ENCODE data around the gene NEB. TPM values are rescaled to one million over a fixed set of nuclear protein-coding genes. Genes with fewer than 3 reads are reported as not detected.
"Not testable (repeated sequence)": the region's sequence is repeated elsewhere in the genome, so short reads cannot be mapped to it uniquely, and the experiment has no call there.

The NEB gene
- total RNA-seq, 1 experiment from 2014 or later: 74.9 TPM

DNA sequence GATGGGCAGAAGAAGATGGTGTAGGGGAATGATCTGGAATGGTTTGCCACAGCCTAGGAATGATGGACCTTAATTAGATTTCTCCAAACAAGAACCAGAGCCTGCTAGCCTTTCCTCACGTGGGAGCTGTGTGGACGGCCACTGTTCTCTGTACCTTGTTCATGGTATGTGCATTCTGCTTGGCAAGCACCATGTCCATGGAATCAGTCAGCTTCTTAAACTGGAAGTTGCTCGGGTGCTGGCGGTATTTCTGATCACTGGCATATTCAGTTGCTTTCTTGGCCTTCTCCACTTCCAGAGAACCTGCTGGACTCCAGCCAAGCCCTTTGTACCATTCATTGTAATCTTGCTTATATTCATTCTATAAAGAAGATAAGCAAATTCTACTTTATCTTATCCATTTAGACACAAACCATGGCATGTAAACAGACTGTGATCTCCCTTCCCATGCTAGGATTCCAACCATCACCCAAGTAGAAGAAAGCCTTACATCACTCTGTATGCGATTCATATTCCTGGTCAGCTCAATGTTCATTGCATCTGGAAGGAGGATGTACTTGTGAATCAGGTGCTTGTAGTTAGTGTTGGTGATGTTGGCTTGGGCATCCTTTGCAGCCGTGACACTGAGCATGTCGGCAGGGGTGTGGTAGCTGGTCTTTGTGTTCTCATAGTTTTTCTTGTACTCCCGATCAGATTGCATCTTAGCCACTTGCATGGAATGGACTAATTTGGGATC is 78.4 kb downstream of the NEB start:
- Histone ChIP-seq H3K4me3 (no peak overlapping the region), H3K36me3 (peaks cover 76% of the 10 kb centered on the region), H3K27ac (no peak overlapping the region), H3K27me3 (no peaks in the 10 kb centered on the region), H3K9me3 (replicated peaks) (no peaks in the 10 kb centered on the region), H3K4me1 (no peaks in the 10 kb centered on the region)
- no peak for DNase-seq

DNA sequence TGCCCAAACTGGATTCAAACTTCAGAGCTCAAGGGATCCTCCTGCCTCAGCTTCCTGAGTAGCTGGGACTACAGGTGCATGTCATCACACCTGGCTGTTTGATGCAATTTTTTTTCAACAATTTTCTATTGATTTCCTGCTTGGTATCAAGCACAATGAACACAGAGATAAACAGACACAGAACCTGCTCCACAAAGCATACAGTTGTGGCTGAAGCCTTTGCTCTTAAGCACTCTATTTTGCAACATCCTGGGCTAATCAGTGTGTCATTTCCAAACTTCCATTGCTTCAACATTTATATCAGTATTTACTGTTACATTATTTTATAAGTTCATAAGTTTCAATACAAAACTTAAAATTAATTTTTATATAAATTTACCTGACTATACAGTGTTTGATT is 79.4 kb downstream of the NEB start:
- Histone ChIP-seq H3K36me3 (peaks cover 76% of the 10 kb centered on the region), H3K9me3 (replicated peaks) (no peaks in the 10 kb centered on the region), H3K27ac (no peak overlapping the region), H3K4me1 (no peaks in the 10 kb centered on the region), H3K27me3 (no peaks in the 10 kb centered on the region), H3K4me3 (no peak overlapping the region)
- no peak for DNase-seq

DNA sequence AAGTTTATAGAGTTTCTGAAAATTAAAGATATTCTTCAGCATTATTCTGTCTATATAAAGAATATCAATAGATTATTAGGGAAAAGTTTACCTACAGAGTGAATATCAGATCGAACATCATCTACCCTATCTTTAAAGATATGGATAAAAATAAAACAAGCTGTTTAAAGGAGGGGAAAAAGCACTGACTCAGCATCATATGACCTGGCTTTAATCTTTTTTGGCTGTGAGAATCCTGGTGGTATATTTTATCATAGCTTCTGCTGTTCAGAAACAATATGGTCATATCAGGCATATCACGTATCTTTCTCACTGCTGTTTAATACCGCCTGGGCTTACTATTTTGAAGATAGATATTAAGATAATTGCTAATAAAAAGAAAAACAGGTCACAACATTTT is 80.2 kb downstream of the NEB start:
- no peak for DNase-seq
- Histone ChIP-seq H3K36me3 (peaks cover 77% of the 10 kb centered on the region), H3K9me3 (replicated peaks) (no peaks in the 10 kb centered on the region), H3K4me3 (no peak overlapping the region), H3K27ac (no peak overlapping the region), H3K27me3 (no peaks in the 10 kb centered on the region), H3K4me1 (no peaks in the 10 kb centered on the region)

DNA sequence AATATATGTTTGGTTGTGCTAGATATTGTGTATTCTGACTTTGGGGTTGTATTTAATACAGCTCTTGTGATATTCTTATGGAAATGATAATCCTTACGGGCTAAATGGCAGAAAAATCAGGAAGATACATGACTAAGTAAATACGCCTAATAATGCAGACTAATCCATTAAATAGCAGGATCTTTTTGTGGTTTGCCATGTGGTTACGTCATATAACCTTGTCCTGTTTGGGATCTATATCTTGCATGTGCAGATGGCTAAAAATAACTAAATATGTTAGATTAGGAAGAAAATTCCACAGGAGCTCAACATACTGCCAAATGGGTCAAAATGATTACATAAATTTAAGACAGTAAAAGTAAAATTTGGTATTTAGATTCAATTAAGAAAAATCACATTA is 83.0 kb downstream of the NEB start:
- no peak for DNase-seq
- H3K27me3 ChIP-seq: no peaks in the 10 kb centered on the region
- no peak overlapping the region for H3K27ac ChIP-seq
- no peaks in the 10 kb centered on the region for H3K9me3 ChIP-seq (replicated peaks)
- H3K4me1 ChIP-seq: no peaks in the 10 kb centered on the region
- peaks cover 71% of the 10 kb centered on the region for H3K36me3 ChIP-seq
- H3K4me3 ChIP-seq: no peak overlapping the region

DNA sequence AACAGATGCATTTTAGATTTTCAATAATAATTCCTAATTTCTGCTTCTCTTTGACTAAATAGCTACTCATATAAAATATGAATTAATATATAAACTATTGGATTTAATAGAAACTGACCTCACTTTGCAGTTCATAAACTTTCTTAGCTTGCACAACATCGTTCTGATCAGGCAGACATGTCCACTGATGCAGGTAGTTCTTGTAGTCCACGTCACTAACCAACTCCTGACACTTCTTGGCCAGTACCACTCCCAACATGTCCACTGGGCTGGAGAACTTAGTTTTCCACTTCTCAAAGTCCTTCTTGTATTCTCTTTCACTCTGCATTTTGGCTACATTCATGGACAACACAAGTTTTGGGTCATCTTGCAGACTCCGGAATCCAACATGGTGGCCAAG is 83.8 kb downstream of the NEB start:
- Histone ChIP-seq H3K4me3 (no peak overlapping the region), H3K9me3 (replicated peaks) (no peaks in the 10 kb centered on the region), H3K4me1 (no peaks in the 10 kb centered on the region), H3K27ac (no peak overlapping the region), H3K36me3 (peaks cover 69% of the 10 kb centered on the region), H3K27me3 (no peaks in the 10 kb centered on the region)
- DNase-seq: no peak

DNA sequence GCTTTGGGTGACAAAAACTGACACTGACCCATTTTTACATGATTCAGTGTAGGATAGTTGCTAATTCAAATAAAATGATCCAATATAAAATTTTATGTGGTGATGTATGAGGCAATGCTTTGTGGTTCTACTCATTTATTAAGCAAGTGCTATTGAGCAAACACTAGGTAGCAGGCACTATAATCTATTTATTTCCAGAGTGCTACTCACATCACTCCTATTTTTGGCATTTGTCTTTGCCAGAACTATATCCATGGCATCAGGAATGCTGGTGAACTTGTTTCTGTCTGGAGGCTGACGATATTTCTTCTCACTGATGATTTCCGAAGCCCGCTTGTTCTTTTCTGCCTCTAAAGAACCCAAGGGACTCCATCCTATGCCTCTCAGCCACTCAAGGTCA is 84.3 kb downstream of the NEB start:
- H3K27me3 ChIP-seq: no peaks in the 10 kb centered on the region
- H3K9me3 ChIP-seq (replicated peaks): no peaks in the 10 kb centered on the region
- no peak overlapping the region for H3K4me3 ChIP-seq
- no peaks in the 10 kb centered on the region for H3K4me1 ChIP-seq
- no peak for DNase-seq
- H3K27ac ChIP-seq: no peak overlapping the region
- H3K36me3 ChIP-seq: peaks cover 66% of the 10 kb centered on the region

DNA sequence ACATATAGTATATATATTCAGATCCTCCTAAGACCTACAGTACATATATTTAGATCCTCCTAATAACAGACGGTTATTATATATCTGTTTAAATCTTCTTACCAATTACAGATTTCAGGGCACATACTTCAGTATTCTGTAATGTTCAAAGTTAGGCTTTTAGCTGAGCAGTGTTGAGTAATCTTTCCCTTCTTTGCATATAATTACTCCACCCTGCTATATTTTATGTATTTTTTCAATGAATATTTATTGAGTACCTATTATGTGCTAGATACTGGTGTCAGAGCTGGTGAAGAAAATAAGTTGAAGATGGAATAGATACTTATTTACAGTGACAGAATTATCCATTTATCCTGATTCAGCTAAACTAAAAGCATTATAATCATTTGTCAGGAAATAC is 84.9 kb downstream of the NEB start:
- Histone ChIP-seq H3K4me3 (no peak overlapping the region), H3K27me3 (no peaks in the 10 kb centered on the region), H3K9me3 (replicated peaks) (no peaks in the 10 kb centered on the region), H3K36me3 (peaks cover 69% of the 10 kb centered on the region), H3K27ac (no peak overlapping the region), H3K4me1 (no peaks in the 10 kb centered on the region)
- DNase-seq: no peak

DNA sequence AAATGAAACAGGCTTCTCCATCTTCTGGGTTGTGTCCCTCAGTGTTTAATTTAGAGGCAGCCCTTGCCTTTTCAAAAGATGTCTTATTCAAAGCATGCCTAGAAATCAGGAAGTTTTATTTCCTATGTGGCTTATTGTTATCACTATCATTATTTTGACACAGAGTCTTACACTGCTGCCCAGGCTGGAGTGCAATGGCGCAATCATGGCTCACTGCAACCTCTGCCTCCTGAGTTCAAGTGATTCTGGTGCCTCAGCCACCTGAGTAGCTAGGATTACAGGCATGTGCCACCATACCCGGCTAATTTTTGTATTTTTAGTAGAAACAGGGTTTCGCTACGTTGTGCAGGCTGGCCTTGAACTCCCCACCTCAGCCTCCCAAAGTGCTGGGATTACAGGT is 87.8 kb downstream of the NEB start:
- DNase-seq; H3K4me3 ChIP-seq; H3K4me1 ChIP-seq; H3K27ac ChIP-seq; H3K27me3 ChIP-seq; H3K9me3 ChIP-seq (replicated peaks): not testable (repeated sequence)
- peaks cover 71% of the 10 kb centered on the region for H3K36me3 ChIP-seq

DNA sequence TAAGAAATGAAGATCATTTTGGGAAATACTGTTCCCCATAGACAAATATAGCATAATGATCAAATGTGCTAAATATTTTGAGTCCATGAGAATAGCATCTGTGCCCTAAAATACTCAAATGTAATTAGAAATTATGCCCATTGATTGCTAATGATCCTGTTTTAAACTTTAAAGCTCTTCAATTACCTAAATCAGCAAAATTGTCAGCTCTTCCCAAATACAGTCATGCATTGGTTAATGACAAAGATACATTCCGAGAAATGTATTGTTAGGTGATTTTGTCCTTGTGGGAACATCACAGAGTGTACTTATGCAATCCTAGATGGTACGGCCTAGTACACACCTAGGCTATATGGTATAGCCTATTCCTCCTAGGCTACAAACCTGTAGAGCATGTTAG is 89.7 kb downstream of the NEB start:
- Histone ChIP-seq H3K27ac (no peak overlapping the region), H3K36me3 (peaks cover 57% of the 10 kb centered on the region), H3K4me3 (no peak overlapping the region), H3K27me3 (no peaks in the 10 kb centered on the region), H3K9me3 (replicated peaks) (no peaks in the 10 kb centered on the region), H3K4me1 (no peaks in the 10 kb centered on the region)
- no peak for DNase-seq

DNA sequence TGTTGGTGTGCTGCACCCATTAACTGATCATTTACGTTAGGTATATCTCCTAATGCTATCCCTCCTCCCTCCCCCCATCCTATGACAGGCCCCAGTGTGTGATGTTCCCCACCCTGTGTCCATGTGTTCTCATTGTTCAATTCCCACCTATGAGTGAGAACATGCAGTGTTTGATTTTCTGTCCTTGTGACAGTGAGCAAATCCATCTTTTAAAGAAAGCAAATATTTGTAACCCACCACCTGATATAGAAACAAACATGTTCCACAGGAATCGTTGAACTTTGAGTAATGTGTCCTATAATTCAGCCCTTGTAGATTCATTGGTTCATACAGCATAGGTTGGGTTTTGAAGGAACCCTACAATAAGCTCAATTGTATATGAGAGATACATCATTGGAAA is 92.4 kb downstream of the NEB start:
- not testable (repeated sequence) for H3K4me1 ChIP-seq; DNase-seq; H3K4me3 ChIP-seq; H3K27me3 ChIP-seq; H3K27ac ChIP-seq; H3K9me3 ChIP-seq (replicated peaks)
- H3K36me3 ChIP-seq: peaks cover 59% of the 10 kb centered on the region

DNA sequence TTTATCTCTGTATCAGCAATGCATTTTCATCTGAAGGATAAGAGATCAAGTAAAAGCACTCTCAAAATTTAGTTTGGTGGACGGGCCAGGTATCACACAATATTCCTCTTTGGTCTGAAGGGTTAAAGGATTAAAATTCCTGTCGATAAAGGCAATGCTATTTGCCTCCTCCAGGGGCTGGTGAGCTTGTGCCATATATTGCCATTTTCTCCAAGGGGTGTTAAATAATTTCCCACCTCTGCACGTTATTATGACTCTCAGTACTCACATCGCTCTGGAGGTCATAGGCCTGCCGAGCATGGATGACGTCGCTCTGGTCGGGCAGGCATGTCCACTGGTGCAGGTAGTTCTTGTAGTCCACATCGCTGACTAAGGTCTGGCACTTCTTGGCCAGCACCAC is 94.2 kb downstream of the NEB start:
- Histone ChIP-seq H3K9me3 (replicated peaks) (no peaks in the 10 kb centered on the region; the same call in 1 of the 2 replicates), H3K27me3 (no peaks in the 10 kb centered on the region), H3K4me1 (no peaks in the 10 kb centered on the region), H3K36me3 (peaks cover 67% of the 10 kb centered on the region), H3K27ac (no peak overlapping the region), H3K4me3 (no peak overlapping the region)
- no peak for DNase-seq

DNA sequence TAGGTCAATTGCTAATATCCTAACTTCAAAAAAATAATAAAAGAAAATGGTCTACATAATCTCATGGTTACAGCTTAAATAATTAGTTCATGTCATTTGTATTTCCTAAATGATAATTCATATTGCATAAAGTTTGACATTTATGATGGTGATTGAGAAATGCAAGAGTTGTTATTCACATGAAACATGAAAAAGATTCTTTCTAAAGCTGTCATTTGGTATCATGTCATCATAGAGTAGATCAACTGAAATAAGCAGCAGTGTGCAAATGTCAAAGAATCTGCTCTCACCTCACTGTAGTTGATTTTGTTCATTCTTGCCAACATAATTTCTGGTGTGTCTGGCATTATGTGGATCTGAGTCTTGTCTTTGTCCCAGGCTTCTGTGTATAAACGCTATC is 95.3 kb downstream of the NEB start:
- Histone ChIP-seq H3K27ac (no peak overlapping the region), H3K9me3 (replicated peaks) (no peaks in the 10 kb centered on the region; the same call in 1 of the 2 replicates), H3K27me3 (no peaks in the 10 kb centered on the region), H3K36me3 (peaks cover 67% of the 10 kb centered on the region), H3K4me3 (no peak overlapping the region), H3K4me1 (no peaks in the 10 kb centered on the region)
- no peak for DNase-seq

DNA sequence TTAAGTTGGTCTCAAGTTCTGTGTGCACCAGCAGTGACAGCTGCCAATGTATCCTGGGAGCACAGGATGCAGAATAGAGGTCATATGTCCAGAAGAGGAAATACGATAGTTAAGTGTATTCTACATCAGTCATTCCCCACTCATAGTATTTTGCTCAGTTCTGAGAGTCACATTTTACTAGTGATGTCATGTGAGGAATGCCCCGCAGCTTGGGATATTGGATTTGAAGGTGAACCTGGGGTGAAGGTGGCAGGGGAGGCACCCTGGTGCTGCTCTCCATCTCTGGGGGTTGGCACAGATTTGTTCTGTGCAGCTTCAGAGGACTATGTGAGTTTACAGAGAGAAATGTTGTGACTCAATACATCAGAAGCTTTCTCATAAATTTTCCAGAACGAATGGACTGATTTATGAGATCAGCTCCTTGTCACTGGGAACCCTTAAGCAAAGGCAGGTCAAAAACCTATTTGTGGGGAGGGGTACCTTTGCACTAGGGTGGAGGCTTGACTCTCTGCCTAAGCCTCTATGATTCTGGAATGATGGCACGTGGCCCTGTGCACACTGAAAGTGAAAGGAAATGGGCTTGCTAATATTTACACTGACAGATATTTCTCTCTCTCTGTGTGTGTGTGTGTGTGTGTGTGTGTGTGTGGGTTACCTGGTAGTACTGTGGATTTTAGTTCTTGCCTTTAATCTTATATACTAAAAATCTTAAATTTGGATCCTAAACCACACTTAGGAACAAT is 95.9 kb downstream of the NEB start:
- Histone ChIP-seq H3K27me3 (no peaks in the 10 kb centered on the region), H3K27ac (no peak overlapping the region), H3K9me3 (replicated peaks) (no peaks in the 10 kb centered on the region; the same call in 1 of the 2 replicates), H3K4me1 (no peaks in the 10 kb centered on the region), H3K36me3 (peaks cover 69% of the 10 kb centered on the region), H3K4me3 (no peak overlapping the region)
- no peak for DNase-seq

DNA sequence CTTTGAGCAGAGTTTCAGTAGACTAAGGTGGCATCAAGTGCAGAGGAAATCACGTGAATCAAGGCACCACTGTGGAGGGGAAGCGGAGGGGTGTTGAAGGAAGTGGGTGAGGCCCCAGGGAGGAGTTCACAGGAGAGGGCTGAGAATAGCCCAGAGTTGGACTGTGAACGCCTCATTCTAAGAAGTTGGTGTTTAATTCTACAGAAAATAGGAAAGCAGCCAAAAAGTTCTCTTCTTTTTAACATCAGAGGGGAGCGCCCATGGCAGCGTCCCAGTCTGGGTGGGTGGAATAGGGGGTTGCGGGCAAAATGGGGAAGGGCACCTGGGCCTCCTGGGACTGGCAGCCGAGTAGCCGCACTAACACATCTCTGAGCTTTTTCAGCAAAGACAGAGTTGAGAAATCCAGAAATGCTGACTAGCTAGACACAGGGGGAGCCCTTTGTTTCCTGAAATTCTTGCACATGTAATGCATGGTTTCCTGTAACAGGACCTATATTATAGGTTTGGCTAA is 97.0 kb downstream of the NEB start:
- DNase-seq: no peak
- no peak overlapping the region for H3K27ac ChIP-seq
- peaks cover 70% of the 10 kb centered on the region for H3K36me3 ChIP-seq
- H3K9me3 ChIP-seq (replicated peaks): no peaks in the 10 kb centered on the region; the same call in 1 of the 2 replicates
- H3K4me1 ChIP-seq: no peaks in the 10 kb centered on the region
- H3K4me3 ChIP-seq: no peak overlapping the region
- H3K27me3 ChIP-seq: no peaks in the 10 kb centered on the region

DNA sequence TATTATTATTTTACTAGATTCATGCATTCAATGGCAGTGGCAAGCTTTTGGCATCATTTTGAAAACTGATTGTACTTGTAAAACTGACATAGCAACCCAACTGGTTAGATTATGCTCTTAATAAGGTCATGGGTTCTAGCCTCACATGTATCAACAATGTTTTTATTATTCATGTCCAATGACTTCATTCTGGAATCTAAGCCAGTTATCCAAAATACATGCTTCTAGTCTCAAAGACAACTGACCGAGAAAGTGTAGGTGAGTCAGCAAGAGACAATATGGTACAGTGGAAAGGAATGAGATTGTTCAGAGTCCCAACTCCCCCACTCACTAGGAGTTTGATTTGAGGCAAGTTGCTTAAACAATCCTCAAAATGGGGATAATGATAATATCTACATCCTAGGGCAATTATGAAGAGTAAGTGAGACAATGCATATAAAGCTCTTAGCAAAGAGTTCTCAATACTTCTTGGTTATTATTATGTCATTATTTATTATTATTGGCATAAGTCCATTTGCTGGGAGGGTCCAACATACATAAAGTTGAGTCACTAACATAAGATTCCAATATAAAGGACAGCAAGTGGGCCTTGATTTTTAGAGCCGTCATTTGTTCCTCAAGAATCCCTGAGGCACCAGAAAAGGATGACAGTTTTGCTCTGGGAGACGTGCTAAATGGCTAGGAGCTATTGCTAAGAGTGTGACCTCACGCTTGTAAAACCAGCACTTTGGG is 99.4 kb downstream of the NEB start:
- Histone ChIP-seq H3K9me3 (replicated peaks) (no peaks in the 10 kb centered on the region; the same call in 1 of the 2 replicates), H3K36me3 (peaks cover 74% of the 10 kb centered on the region), H3K27ac (no peak overlapping the region), H3K4me3 (no peak overlapping the region), H3K27me3 (no peaks in the 10 kb centered on the region), H3K4me1 (no peaks in the 10 kb centered on the region)
- DNase-seq: no peak
